ENCODE data around the gene SLC29A2.

SLC29A2 gene

DNA sequence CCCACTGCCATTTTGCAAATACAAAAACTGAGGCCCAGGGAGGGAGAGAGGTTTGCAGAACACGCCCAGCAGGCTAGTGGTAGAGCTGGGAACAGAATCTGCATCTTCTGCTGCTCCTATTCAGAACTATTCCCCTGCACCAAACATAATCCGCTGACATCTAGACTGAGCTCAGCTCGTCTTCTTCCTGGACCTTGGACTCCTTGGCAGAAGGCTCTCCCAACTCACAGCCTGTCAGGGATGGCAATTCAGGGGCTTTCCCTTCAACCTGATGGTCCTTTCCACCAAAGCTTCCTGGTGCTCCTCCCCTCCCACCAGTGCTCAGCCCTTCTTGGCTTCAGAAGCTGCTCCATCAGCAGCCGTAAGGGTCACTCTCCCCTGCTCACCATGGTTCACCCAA is 39.8 kb upstream of the SLC29A2 start:
- ATAC-seq: no peak

DNA sequence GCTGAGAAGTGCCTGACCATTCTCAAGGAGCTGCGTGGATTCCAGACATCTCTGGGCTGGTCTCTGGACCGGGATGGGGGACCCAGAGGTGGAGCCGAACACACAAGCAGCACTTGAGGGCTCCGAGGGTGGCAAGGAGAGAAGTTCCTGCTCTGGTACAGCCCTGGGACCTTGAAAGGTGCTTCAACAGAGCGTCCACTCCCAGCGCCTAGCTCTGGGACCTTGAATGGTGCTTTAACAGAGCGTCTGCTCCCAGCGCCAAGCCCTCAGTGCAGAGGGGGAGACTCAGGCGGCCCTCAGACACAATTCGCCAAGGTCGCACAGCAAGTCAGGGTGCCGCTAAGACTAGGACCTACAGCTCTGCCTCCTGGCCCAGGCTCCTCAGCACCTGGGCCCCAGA is 38.6 kb upstream of the SLC29A2 start:
- TF ChIP-seq BACH2 (CRISPR knock-in tag; IDR thresholded peaks at IDR 0.05; ENCODE audit: borderline replicate concordance) (no peak), CSDC2 (CRISPR knock-in tag; IDR thresholded peaks at IDR 0.05) (no peak), SNAI2 (CRISPR knock-in tag; IDR thresholded peaks at IDR 0.05) (no peak), ZFP30 (CRISPR knock-in tag; IDR thresholded peaks at IDR 0.05) (no peak), ZFP3 (CRISPR knock-in tag; IDR thresholded peaks at IDR 0.05) (no peak), ISL1 (CRISPR knock-in tag; IDR thresholded peaks at IDR 0.05) (no peak), GLIS3 (CRISPR knock-in tag; IDR thresholded peaks at IDR 0.05) (no peak), ZC3H10 (CRISPR knock-in tag; IDR thresholded peaks at IDR 0.05) (no peak), PPARA (CRISPR knock-in tag; IDR thresholded peaks at IDR 0.05; ENCODE audit: borderline replicate concordance) (no peak), TCF4 (CRISPR knock-in tag; IDR thresholded peaks at IDR 0.05; ENCODE audit: borderline replicate concordance) (no peak), ESRRG (CRISPR knock-in tag; IDR thresholded peaks at IDR 0.05) (no peak)
- TF ChIP-seq, protein P1, sequence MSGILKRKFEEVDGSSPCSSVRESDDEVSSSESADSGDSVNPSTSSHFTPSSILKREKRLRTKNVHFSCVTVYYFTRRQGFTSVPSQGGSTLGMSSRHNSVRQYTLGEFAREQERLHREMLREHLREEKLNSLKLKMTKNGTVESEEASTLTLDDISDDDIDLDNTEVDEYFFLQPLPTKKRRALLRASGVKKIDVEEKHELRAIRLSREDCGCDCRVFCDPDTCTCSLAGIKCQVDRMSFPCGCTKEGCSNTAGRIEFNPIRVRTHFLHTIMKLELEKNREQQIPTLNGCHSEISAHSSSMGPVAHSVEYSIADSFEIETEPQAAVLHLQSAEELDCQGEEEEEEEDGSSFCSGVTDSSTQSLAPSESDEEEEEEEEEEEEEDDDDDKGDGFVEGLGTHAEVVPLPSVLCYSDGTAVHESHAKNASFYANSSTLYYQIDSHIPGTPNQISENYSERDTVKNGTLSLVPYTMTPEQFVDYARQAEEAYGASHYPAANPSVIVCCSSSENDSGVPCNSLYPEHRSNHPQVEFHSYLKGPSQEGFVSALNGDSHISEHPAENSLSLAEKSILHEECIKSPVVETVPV (CRISPR knock-in tag; IDR thresholded peaks at IDR 0.05): no peak
- TF ChIP-seq, protein P2, sequence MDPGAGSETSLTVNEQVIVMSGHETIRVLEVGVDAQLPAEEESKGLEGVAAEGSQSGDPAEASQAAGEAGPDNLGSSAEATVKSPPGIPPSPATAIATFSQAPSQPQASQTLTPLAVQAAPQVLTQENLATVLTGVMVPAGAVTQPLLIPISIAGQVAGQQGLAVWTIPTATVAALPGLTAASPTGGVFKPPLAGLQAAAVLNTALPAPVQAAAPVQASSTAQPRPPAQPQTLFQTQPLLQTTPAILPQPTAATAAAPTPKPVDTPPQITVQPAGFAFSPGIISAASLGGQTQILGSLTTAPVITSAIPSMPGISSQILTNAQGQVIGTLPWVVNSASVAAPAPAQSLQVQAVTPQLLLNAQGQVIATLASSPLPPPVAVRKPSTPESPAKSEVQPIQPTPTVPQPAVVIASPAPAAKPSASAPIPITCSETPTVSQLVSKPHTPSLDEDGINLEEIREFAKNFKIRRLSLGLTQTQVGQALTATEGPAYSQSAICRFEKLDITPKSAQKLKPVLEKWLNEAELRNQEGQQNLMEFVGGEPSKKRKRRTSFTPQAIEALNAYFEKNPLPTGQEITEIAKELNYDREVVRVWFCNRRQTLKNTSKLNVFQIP (CRISPR knock-in tag; IDR thresholded peaks at IDR 0.05; ENCODE audit: borderline replicate concordance, low read depth): no peak
- TF ChIP-seq, protein P3, sequence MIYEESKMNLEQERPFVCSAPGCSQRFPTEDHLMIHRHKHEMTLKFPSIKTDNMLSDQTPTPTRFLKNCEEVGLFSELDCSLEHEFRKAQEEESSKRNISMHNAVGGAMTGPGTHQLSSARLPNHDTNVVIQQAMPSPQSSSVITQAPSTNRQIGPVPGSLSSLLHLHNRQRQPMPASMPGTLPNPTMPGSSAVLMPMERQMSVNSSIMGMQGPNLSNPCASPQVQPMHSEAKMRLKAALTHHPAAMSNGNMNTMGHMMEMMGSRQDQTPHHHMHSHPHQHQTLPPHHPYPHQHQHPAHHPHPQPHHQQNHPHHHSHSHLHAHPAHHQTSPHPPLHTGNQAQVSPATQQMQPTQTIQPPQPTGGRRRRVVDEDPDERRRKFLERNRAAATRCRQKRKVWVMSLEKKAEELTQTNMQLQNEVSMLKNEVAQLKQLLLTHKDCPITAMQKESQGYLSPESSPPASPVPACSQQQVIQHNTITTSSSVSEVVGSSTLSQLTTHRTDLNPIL (CRISPR knock-in tag; IDR thresholded peaks at IDR 0.05; ENCODE audit: low read depth): no peak
- no peak for ATAC-seq

More for the DNA sequence above, 39.8 kb upstream of the SLC29A2 start:
- TF ChIP-seq OSR1 (CRISPR knock-in tag; IDR thresholded peaks at IDR 0.05) (no peak), ESRRG (CRISPR knock-in tag; IDR thresholded peaks at IDR 0.05) (no peak), RARB (CRISPR knock-in tag; IDR thresholded peaks at IDR 0.05) (no peak), BACH2 (CRISPR knock-in tag; IDR thresholded peaks at IDR 0.05; ENCODE audit: borderline replicate concordance) (no peak), ZNF8 (CRISPR knock-in tag; IDR thresholded peaks at IDR 0.05) (no peak), CSDC2 (CRISPR knock-in tag; IDR thresholded peaks at IDR 0.05) (no peak), ZFP30 (CRISPR knock-in tag; IDR thresholded peaks at IDR 0.05) (no peak)
- TF ChIP-seq, protein P1 (CRISPR knock-in tag; IDR thresholded peaks at IDR 0.05): no peak
- TF ChIP-seq, protein P3 (CRISPR knock-in tag; IDR thresholded peaks at IDR 0.05; ENCODE audit: low read depth): no peak
- TF ChIP-seq, protein P2 (CRISPR knock-in tag; IDR thresholded peaks at IDR 0.05; ENCODE audit: borderline replicate concordance, low read depth): no peak

DNA sequence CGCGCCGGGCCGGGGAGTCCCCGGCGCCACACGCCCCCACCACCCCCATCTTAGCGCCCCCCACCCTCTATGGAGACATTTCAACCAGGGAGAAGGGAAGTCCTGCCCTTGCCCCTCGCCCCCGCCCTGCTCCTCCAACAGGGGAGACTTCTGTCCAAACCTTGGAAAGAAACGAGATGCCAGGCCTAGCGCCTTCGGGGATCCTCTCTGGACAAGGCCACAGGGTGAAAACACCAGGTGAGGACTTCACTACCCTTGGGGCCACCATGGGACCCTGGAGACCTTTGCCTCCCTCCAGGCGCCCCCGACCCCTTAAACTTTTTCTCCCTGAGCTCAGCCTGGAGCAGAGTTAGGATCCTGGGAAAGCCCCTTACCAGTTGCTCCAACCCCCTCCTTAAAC is 37.7 kb upstream of the SLC29A2 start:
- TF ChIP-seq TCF4 (CRISPR knock-in tag; IDR thresholded peaks at IDR 0.05; ENCODE audit: borderline replicate concordance) (no peak), ZNF70 (CRISPR knock-in tag; IDR thresholded peaks at IDR 0.05) (no peak), BACH2 (CRISPR knock-in tag; IDR thresholded peaks at IDR 0.05; ENCODE audit: borderline replicate concordance) (no peak), OSR1 (CRISPR knock-in tag; IDR thresholded peaks at IDR 0.05) (no peak), ZFP3 (CRISPR knock-in tag; IDR thresholded peaks at IDR 0.05) (no peak), ESRRG (CRISPR knock-in tag; IDR thresholded peaks at IDR 0.05) (no peak), ZNF565 (CRISPR knock-in tag; conservative IDR thresholded peaks at IDR 0.05; ENCODE audit: low read depth) (no peak), ISL1 (CRISPR knock-in tag; IDR thresholded peaks at IDR 0.05) (no peak)
- TF ChIP-seq, protein P2 (CRISPR knock-in tag; IDR thresholded peaks at IDR 0.05; ENCODE audit: borderline replicate concordance, low read depth): no peak

More for the DNA sequence above, 37.7 kb upstream of the SLC29A2 start:
- ATAC-seq: no peak
